ENCODE measurements around the gene ETV5. TPM values are rescaled to one million over a fixed set of nuclear protein-coding genes. Genes with fewer than 3 reads are reported as not detected.

Gene ETV5
- polyA plus RNA-seq, 1 of the 3 experiments (the other 2 are of a cell fraction) = 20.9 TPM

- TF ChIP-seq GABPA (IDR thresholded peaks at IDR 0.05; ENCODE audit: low read depth) (no peak), TCF12 (IDR thresholded peaks at IDR 0.05) (no peak), FOXJ3 (CRISPR knock-in tag; IDR thresholded peaks at IDR 0.05) (no peak), CHD2 (IDR thresholded peaks at IDR 0.05; ENCODE audit: low read length, partially characterized antibody) (no peak), SIN3A (IDR thresholded peaks at IDR 0.05; ENCODE audit: borderline replicate concordance, low read depth, low read length) (no peak), ELF1 (IDR thresholded peaks at IDR 0.05) (no peak), SMC3 (IDR thresholded peaks at IDR 0.05; ENCODE audit: low read depth, low read length) (no peak), JUND (IDR thresholded peaks at IDR 0.05) (no peak), RCOR1 (IDR thresholded peaks at IDR 0.05; ENCODE audit: low read length) (no peak)
Observed at GRCh38 chr3:186046838-186047237, 62.1 kb downstream of the ETV5 start (continued).

GRCh38 chr3:186044968-186045367 lies 63.9 kb downstream of the ETV5 start:
- POLR2A ChIA-PET = no interaction called here
- CTCF ChIA-PET = interaction anchor here (0.5 to 2.3 kb wide), 2 partner anchors 25 to 215 kb away, joined by 3 to 10 read pairs; no protein-coding TSS in a partner anchor
- Histone ChIP-seq H3K9me2 (no peaks in the 10 kb centered on the region), H4K20me1 (ENCODE audit: insufficient read depth) (no peaks in the 10 kb centered on the region), H3K27ac (ENCODE audit: low read depth in 2 of 2, low read length in 1 of 2) (no peak overlapping the region), H3K79me2 (ENCODE audit: insufficient read depth) (no peaks in the 10 kb centered on the region), H3K4me1 (ENCODE audit: control insufficient read depth in 1 of 2, insufficient read depth in 2 of 2, low read depth in 1 of 2, low read length in 1 of 2) (no peaks in the 10 kb centered on the region), H3K27me3 (ENCODE audit: insufficient read depth) (no peaks in the 10 kb centered on the region), H3F3A (replicated peaks; ENCODE audit: insufficient read depth) (peaks cover 4% of the 10 kb centered on the region), H3K36me3 (replicated peaks in 1 of 2; ENCODE audit: control insufficient read depth in 1 of 2, insufficient read depth in 2 of 2, low read length in 1 of 2) (peaks cover 14 to 49% of the 10 kb centered on the region in 2 experiments), H2AFZ (ENCODE audit: low read depth) (no peak overlapping the region), H3K9ac (no peak overlapping the region), H3K4me2 (no peak overlapping the region), H3K9me3 (no peaks in the 10 kb centered on the region), H3K4me3 (ENCODE audit: low read depth in 2 of 2, low read length in 1 of 2) (no peak overlapping the region)
- TF ChIP-seq TEAD4 (IDR thresholded peaks at IDR 0.05; ENCODE audit: borderline replicate concordance, insufficient read depth) (no peak), NRF1 (IDR thresholded peaks at IDR 0.05; ENCODE audit: low read depth, low read length) (no peak), MAX (IDR thresholded peaks at IDR 0.05; ENCODE audit: low read depth) (no peak), FOXJ3 (CRISPR knock-in tag; IDR thresholded peaks at IDR 0.05) (no peak), EP300 (IDR thresholded peaks at IDR 0.05; ENCODE audit: borderline replicate concordance in 1 of 2, low read depth in 1 of 2, low read length in 1 of 2) (no peak), ZBTB33 (IDR thresholded peaks at IDR 0.05; ENCODE audit: borderline replicate concordance, low read depth) (no peak), REST (IDR thresholded peaks at IDR 0.05; ENCODE audit: low read depth, low read length) (no peak), MXI1 (IDR thresholded peaks at IDR 0.05; ENCODE audit: low read depth, low read length) (no peak), RXRA (IDR thresholded peaks at IDR 0.05; ENCODE audit: borderline replicate concordance, low read depth) (no peak), ELF1 (IDR thresholded peaks at IDR 0.05) (no peak), JUND (IDR thresholded peaks at IDR 0.05) (no peak), YY1 (IDR thresholded peaks at IDR 0.05; ENCODE audit: low read depth) (no peak)
- TF ChIP-seq, protein P1, sequence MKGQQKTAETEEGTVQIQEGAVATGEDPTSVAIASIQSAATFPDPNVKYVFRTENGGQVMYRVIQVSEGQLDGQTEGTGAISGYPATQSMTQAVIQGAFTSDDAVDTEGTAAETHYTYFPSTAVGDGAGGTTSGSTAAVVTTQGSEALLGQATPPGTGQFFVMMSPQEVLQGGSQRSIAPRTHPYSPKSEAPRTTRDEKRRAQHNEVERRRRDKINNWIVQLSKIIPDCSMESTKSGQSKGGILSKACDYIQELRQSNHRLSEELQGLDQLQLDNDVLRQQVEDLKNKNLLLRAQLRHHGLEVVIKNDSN (IDR thresholded peaks at IDR 0.05; ENCODE audit: borderline replicate concordance, low read depth) = no peak
- no peak for DNase-seq
- WGBS (ENCODE audit: low lambda C conversion rate) = 95% methylated on average over 12 of the region's 12 CpGs
